Measurements from ENCODE around the gene NRG3.
A peak's percentile ranks its signal among the peaks of the same experiment; 100 is the strongest.

The NRG3 gene

GRCh38 chr10:82554381-82554780, 679.4 kb downstream of the NRG3 start:
- TF ChIP-seq, protein P1, sequence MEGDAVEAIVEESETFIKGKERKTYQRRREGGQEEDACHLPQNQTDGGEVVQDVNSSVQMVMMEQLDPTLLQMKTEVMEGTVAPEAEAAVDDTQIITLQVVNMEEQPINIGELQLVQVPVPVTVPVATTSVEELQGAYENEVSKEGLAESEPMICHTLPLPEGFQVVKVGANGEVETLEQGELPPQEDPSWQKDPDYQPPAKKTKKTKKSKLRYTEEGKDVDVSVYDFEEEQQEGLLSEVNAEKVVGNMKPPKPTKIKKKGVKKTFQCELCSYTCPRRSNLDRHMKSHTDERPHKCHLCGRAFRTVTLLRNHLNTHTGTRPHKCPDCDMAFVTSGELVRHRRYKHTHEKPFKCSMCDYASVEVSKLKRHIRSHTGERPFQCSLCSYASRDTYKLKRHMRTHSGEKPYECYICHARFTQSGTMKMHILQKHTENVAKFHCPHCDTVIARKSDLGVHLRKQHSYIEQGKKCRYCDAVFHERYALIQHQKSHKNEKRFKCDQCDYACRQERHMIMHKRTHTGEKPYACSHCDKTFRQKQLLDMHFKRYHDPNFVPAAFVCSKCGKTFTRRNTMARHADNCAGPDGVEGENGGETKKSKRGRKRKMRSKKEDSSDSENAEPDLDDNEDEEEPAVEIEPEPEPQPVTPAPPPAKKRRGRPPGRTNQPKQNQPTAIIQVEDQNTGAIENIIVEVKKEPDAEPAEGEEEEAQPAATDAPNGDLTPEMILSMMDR (conservative IDR thresholded peaks at IDR 0.05; ENCODE audit: low read depth, low read length) = no peak
- no peak for DNase-seq (ENCODE audit: low read depth)
- H3K4me3 ChIP-seq (ENCODE audit: low read depth, low read length) = no peak overlapping the region

- peak; percentile 11 for DNase-seq (ENCODE audit: low read depth)
- TF ChIP-seq, protein P1 (conservative IDR thresholded peaks at IDR 0.05; ENCODE audit: low read depth, low read length) = no peak
- no peak overlapping the region for H3K4me3 ChIP-seq (ENCODE audit: low read depth, low read length)
Observed at GRCh38 chr10:82558014-82558607, 683.1 kb downstream of the NRG3 start.

- H3K4me3 ChIP-seq (ENCODE audit: low read depth, low read length) = no peak overlapping the region
- TF ChIP-seq, protein P1 (conservative IDR thresholded peaks at IDR 0.05; ENCODE audit: low read depth, low read length) = no peak
- no peak for DNase-seq (ENCODE audit: low read depth)
Observed at GRCh38 chr10:82564353-82565196, 689.6 kb downstream of the NRG3 start.

DNA sequence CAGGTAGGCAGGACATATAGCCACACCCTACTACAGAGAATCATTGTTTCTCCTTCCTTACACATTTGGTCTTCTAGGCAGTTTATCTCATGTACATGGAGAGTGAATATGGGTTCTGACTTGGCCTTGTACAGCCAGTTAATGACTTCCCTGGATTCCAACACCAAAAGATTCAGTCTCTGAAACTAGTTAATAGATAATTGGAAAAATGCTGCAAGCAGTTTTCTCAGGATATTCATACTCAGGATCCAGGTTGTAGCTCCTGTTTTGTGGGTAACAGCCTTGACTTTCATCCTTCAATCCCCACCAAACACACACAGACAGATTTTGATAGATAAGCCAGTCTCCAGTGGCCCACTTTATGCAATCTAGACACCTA, 690.2 kb downstream of the NRG3 start:
- H3K4me3 ChIP-seq (ENCODE audit: low read depth, low read length) = no peak overlapping the region
- TF ChIP-seq, protein P1 (conservative IDR thresholded peaks at IDR 0.05; ENCODE audit: low read depth, low read length) = no peak
- DNase-seq (ENCODE audit: low read depth) = no peak

DNA sequence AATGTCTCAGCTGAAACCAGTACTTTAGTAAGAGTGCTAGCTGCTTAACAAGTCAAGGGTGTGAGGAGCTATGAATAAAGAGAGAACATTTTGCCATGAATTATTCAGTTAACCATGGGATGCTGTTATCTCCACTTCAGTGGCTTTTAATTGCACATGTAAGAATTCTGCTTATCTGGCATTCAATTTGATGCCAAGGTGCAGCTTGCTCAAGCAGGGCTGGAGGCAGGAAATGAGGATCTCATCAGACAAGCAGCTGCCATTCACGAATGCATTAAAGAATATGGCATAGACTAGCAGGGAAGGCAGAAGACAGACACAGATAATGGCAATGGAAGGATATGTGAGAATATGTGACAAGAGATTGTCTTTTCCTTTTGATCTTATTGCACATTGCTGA, 697.8 kb downstream of the NRG3 start:
- H3K4me3 ChIP-seq (ENCODE audit: low read depth, low read length) = no peak overlapping the region
- TF ChIP-seq, protein P1 (conservative IDR thresholded peaks at IDR 0.05; ENCODE audit: low read depth, low read length) = no peak
- DNase-seq (ENCODE audit: low read depth) = no peak

- TF ChIP-seq, protein P1 (conservative IDR thresholded peaks at IDR 0.05; ENCODE audit: low read depth, low read length) = no peak
- no peak for DNase-seq (ENCODE audit: low read depth)
- H3K4me3 ChIP-seq (ENCODE audit: low read depth, low read length) = no peak overlapping the region
Observed at GRCh38 chr10:82574081-82574480, 699.1 kb downstream of the NRG3 start.

Data from choroid plexus epithelial cell (primary cell).